Astrocyte (in vitro differentiated cells and primary cell): Measurements from ENCODE around the gene SQSTM1. TPM values are rescaled to one million over a fixed set of nuclear protein-coding genes. Genes with fewer than 3 reads are reported as not detected.

Source experiments
- DNase-seq: peaks from one replicate; pipeline ENCODE4 v3.0.0-alpha.2; 2010; ENCODE audit warnings: low read depth
- FAIRE-seq: peaks from 2 replicates; lab custom pipeline; 2011; peaks lifted over from hg19 to GRCh38; lab: Jason Lieb, UNC
- H2AFZ ChIP-seq: 2 replicates; pipeline ENCODE4 v1.6.0; 2012; ENCODE audit warnings: low read depth, low read length, inconsistent platforms
- H3K27ac ChIP-seq: 2 replicates; pipeline ENCODE4 v1.5.1; 2011; ENCODE audit warnings: low read depth, low read length, inconsistent platforms
- H3K27me3 ChIP-seq: 2 replicates; pipeline ENCODE4 v1.6.0; 2011; ENCODE audit warnings: low read length, inconsistent platforms; ENCODE audit not compliant: insufficient read depth
- H3K36me3 ChIP-seq: 2 replicates; pipeline ENCODE4 v1.5.1; 2011; ENCODE audit warnings: low read length, inconsistent platforms; ENCODE audit not compliant: insufficient read depth
- H3K4me1 ChIP-seq: 2 replicates; pipeline ENCODE4 v1.5.1; 2011; ENCODE audit warnings: low read length, inconsistent platforms; ENCODE audit not compliant: insufficient read depth
- H3K4me2 ChIP-seq: 2 replicates; pipeline ENCODE4 v1.6.0; 2012; ENCODE audit warnings: low read length, inconsistent platforms
- H3K4me3 ChIP-seq: 2 replicates; pipeline ENCODE4 v1.5.1; 2011; ENCODE audit warnings: low read depth, mild to moderate bottlenecking, low read length, inconsistent platforms; ENCODE audit not compliant: insufficient read depth
- H3K79me2 ChIP-seq: 2 replicates; pipeline ENCODE4 v1.6.0; 2012; ENCODE audit warnings: mild to moderate bottlenecking, low read length, inconsistent platforms; ENCODE audit not compliant: insufficient read depth
- H3K9ac ChIP-seq: 2 replicates; pipeline ENCODE4 v1.6.0; 2012; ENCODE audit warnings: mild to moderate bottlenecking, low read length, inconsistent platforms
- H3K9me3 ChIP-seq: 2 replicates; pipeline ENCODE4 v1.5.1; 2012; ENCODE audit warnings: low read depth, mild to moderate bottlenecking, low read length, inconsistent platforms; ENCODE audit not compliant: insufficient read depth
- H4K20me1 ChIP-seq: 2 replicates; pipeline ENCODE4 v1.6.0; 2012; ENCODE audit warnings: low read length, inconsistent platforms; ENCODE audit not compliant: insufficient read depth
- H3K27ac Mint-ChIP-seq: one replicate; pipeline ENCODE4 v1.8.0; 2021; ENCODE audit warnings: mild to moderate bottlenecking, mixed read lengths; ENCODE audit not compliant: unreplicated experiment
- H3K27me3 Mint-ChIP-seq: one replicate; pipeline ENCODE4 v1.8.0; 2021; ENCODE audit warnings: low read depth, mixed read lengths; ENCODE audit not compliant: unreplicated experiment
- H3K36me3 Mint-ChIP-seq: one replicate; pipeline ENCODE4 v1.8.0; 2021; ENCODE audit warnings: low read depth, mixed read lengths; ENCODE audit not compliant: unreplicated experiment
- H3K4me1 Mint-ChIP-seq: one replicate; pipeline ENCODE4 v1.8.0; 2021; ENCODE audit warnings: low read depth, mixed read lengths; ENCODE audit not compliant: unreplicated experiment
- H3K4me3 Mint-ChIP-seq: one replicate; pipeline ENCODE4 v1.8.0; 2021; ENCODE audit warnings: mild to moderate bottlenecking, moderate library complexity, mixed read lengths; ENCODE audit not compliant: unreplicated experiment
- H3K9me3 Mint-ChIP-seq: one replicate; pipeline ENCODE4 v1.8.0; 2021; ENCODE audit warnings: mild to moderate bottlenecking, mixed read lengths; ENCODE audit not compliant: unreplicated experiment
- EZH2 ChIP-seq: IDR thresholded peaks from 2 replicates; pipeline ENCODE4 v1.6.1; 2012; ENCODE audit warnings: mild to moderate bottlenecking, low read length, inconsistent platforms; ENCODE audit not compliant: insufficient read depth
- total RNA-seq: library from RNA; stranded (reverse); gene quantifications from 2 replicates; pipeline ENCODE4 v1.2.1, GENCODE V29; 2021
- TF ChIP-seq, protein P1 (sequence below): IDR thresholded peaks from 2 replicates; pipeline ENCODE4 v1.5.1; 2011; ENCODE audit warnings: low read depth, mild to moderate bottlenecking, inconsistent platforms, low read length, moderate library complexity; ENCODE audit not compliant: insufficient read depth

Gene SQSTM1
- total RNA-seq, 1 donor from 2014 or later = 262 TPM

DNA sequence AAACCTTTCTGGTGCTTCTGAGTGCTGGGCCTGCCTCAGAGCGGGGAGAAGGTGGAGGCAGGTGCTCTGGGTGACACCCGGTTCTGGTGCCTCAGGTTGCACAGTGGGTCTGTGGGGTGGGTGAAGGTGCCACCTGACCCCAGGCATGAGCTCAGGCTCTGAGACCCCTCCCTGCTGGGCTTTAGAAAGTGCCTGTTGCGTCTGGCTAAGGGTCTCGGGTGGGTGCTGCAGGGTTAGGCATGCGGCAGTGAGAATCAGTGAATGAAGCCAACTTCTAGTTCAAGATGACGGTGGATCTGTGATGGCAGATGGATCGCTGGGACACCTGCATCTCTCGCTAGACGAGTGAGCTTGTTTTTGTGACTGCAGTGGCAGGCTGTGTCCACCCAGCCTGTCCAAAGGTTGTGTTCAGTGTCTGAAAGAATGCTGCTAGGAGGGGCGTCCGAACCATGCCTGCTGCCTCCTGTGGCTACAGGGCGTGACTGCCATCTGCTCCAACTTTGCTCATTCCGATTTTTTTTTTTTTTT is 5.0 kb downstream of the SQSTM1 start:
- FAIRE-seq = no peak
- Histone ChIP-seq H3K4me1 (peaks cover 15% of the 10 kb centered on the region), H3K27ac (no peak overlapping the region), H3K4me3 (no peak overlapping the region), H3K9ac (no peak overlapping the region), H3K9me3 (no peaks in the 10 kb centered on the region), H2AFZ (no peak overlapping the region), H4K20me1 (peaks cover 96% of the 10 kb centered on the region), H3K36me3 (peaks cover 54% of the 10 kb centered on the region), H3K4me2 (no peak overlapping the region), H3K79me2 (peaks cover 70% of the 10 kb centered on the region), H3K27me3 (no peaks in the 10 kb centered on the region)
- DNase-seq = no peak
- peaks cover 36% of the 10 kb centered on the region for H3K4me1 Mint-ChIP-seq
- H3K27ac Mint-ChIP-seq = no peak overlapping the region
- TF ChIP-seq, protein P1, sequence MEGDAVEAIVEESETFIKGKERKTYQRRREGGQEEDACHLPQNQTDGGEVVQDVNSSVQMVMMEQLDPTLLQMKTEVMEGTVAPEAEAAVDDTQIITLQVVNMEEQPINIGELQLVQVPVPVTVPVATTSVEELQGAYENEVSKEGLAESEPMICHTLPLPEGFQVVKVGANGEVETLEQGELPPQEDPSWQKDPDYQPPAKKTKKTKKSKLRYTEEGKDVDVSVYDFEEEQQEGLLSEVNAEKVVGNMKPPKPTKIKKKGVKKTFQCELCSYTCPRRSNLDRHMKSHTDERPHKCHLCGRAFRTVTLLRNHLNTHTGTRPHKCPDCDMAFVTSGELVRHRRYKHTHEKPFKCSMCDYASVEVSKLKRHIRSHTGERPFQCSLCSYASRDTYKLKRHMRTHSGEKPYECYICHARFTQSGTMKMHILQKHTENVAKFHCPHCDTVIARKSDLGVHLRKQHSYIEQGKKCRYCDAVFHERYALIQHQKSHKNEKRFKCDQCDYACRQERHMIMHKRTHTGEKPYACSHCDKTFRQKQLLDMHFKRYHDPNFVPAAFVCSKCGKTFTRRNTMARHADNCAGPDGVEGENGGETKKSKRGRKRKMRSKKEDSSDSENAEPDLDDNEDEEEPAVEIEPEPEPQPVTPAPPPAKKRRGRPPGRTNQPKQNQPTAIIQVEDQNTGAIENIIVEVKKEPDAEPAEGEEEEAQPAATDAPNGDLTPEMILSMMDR = no peak
- no peak for TF ChIP-seq EZH2
- H3K36me3 Mint-ChIP-seq = peaks cover 32% of the 10 kb centered on the region
- peaks cover 2% of the 10 kb centered on the region for H3K9me3 Mint-ChIP-seq
- H3K4me3 Mint-ChIP-seq = peak overlapping the region; percentile 5
- H3K27me3 Mint-ChIP-seq = no peaks in the 10 kb centered on the region

DNA sequence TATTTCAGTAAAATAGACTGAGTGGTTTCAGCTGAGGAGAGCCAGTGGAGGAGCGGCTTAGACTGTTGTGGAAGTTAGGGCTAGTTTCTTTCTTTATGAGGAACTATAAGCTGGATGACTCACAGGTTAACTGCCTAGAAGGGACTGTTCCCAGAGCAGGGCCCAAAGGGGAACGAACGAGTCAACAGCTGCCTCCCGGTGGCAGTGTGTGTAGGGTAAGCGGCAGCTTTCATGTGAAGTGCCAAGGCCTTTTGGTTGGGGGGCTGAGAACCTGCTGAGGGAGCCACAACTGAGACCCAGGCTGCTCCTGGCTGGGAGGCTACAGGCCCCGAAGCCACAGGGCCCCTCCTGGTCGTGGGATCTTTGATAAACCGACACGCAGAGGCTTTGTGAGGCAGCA is 7.0 kb downstream of the SQSTM1 start:
- TF ChIP-seq, protein P1 = peak; percentile 22
- no peak for TF ChIP-seq EZH2
- peak overlapping the region; percentile 33 for H3K9ac ChIP-seq
- H3K9me3 Mint-ChIP-seq = peaks cover 2% of the 10 kb centered on the region
- no peaks in the 10 kb centered on the region for H3K27me3 ChIP-seq
- peaks cover 34% of the 10 kb centered on the region for H3K36me3 Mint-ChIP-seq
- no peak for DNase-seq
- H3K27me3 Mint-ChIP-seq = no peaks in the 10 kb centered on the region
- H3K27ac ChIP-seq = peak overlapping the region; percentile 27
- H2AFZ ChIP-seq = no peak overlapping the region
- FAIRE-seq = no peak
- peaks cover 65% of the 10 kb centered on the region for H3K36me3 ChIP-seq
- peaks cover 7% of the 10 kb centered on the region for H3K4me1 ChIP-seq
- peaks cover 37% of the 10 kb centered on the region for H3K4me1 Mint-ChIP-seq
- H3K79me2 ChIP-seq = peaks cover 55% of the 10 kb centered on the region
- H3K27ac Mint-ChIP-seq = peak overlapping the region; percentile 90
- peak overlapping the region; percentile 64 for H3K4me3 Mint-ChIP-seq
- H3K4me2 ChIP-seq = no peak overlapping the region
- H4K20me1 ChIP-seq = peaks cover 96% of the 10 kb centered on the region
- no peak overlapping the region for H3K4me3 ChIP-seq
- no peaks in the 10 kb centered on the region for H3K9me3 ChIP-seq

DNA sequence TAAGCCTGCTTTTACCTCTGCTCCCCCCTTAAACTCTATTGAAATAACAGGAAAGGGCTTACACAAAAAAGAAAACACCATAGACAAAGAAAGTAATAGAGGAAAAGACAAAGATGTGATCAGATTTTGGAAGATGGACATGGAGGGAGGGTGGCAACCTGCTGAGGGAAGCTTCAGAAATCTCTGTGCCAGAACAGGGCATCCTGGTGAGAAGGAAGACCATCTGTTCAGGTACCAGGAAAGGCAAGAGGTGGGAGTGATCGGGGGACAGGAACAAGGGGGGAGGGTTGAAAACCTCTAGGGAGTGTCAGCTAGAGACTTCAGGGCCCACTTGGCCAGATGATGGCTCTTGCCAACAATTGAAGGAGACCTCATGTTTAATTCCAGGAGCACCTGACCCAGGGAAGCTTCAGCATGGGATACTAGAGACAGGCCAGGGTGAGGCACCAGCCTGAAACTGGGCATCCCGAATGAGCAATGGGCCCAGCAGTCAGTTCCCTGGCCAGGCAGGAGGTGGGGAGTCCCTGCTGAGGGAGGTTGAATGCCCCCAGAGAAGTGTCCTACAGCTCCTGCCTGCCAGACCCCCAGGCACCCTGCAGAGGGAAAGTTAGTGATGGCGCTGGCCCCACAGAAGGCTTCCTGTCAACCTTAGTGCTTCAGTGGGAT is 8.2 kb downstream of the SQSTM1 start:
- H4K20me1 ChIP-seq = peaks cover 96% of the 10 kb centered on the region
- H3K4me3 ChIP-seq = no peak overlapping the region
- peaks cover 4% of the 10 kb centered on the region for H3K4me1 ChIP-seq
- H3K9me3 ChIP-seq = no peaks in the 10 kb centered on the region
- no peak overlapping the region for H3K4me2 ChIP-seq
- peaks cover 43% of the 10 kb centered on the region for H3K79me2 ChIP-seq
- peak overlapping the region; percentile 40 for H3K4me3 Mint-ChIP-seq
- DNase-seq (no peak), FAIRE-seq (no peak)
- H3K9ac ChIP-seq = no peak overlapping the region
- H3K36me3 Mint-ChIP-seq = peaks cover 38% of the 10 kb centered on the region
- H3K27me3 Mint-ChIP-seq = no peaks in the 10 kb centered on the region
- H2AFZ ChIP-seq = no peak overlapping the region
- H3K27me3 ChIP-seq = no peaks in the 10 kb centered on the region
- H3K36me3 ChIP-seq = peaks cover 65% of the 10 kb centered on the region
- no peak overlapping the region for H3K27ac ChIP-seq
- H3K9me3 Mint-ChIP-seq = peaks cover 2% of the 10 kb centered on the region
- no peak for TF ChIP-seq EZH2
- TF ChIP-seq, protein P1 = no peak
- peaks cover 33% of the 10 kb centered on the region for H3K4me1 Mint-ChIP-seq
- H3K27ac Mint-ChIP-seq = no peak overlapping the region
